Epithelial cell of prostate (primary cell): ENCODE measurements around the gene ITGA3.

Experiments used
- DNase-seq: peaks from one replicate; pipeline ENCODE4 v3.0.0-alpha.2; 2011; ENCODE audit warnings: low read depth, low spot score
- H3K27ac ChIP-seq: fragments of 450-650 bp; 2 replicates; pipeline ENCODE4 v1.5.1; 2017; ENCODE audit warnings: mild to moderate bottlenecking

The ITGA3 gene

DNA sequence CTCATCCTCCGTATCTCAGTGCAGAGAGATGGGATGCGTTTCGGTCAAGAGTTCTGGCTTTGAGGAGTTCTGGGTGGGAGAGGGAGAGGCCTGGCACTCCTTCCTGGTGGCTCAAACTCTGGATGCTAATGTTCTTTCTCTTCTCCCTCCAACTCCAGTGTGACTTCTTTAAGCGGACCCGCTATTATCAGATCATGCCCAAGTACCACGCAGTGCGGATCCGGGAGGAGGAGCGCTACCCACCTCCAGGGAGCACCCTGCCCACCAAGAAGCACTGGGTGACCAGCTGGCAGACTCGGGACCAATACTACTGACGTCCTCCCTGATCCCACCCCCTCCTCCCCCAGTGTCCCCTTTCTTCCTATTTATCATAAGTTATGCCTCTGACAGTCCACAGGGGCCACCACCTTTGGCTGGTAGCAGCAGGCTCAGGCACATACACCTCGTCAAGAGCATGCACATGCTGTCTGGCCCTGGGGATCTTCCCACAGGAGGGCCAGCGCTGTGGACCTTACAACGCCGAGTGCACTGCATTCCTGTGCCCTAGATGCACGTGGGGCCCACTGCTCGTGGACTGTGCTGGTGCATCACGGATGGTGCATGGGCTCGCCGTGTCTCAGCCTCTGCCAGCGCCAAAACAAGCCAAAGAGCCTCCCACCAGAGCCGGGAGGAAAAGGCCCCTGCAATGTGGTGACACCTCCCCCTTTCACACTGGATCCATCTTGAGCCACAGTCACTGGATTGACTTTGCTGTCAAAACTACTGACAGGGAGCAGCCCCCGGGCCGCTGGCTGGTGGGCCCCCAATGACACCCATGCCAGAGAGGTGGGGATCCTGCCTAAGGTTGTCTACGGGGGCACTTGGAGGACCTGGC lies 33.3 kb downstream of the ITGA3 start:
- DNase-seq, result no peak
- H3K27ac ChIP-seq, result no peak overlapping the region

- DNase-seq, result no peak
- H3K27ac ChIP-seq, result peak overlapping the region; percentile 2
These were observed 34.2 kb downstream of the ITGA3 start for GRCh38 chr17:50090071-50090470.

DNA sequence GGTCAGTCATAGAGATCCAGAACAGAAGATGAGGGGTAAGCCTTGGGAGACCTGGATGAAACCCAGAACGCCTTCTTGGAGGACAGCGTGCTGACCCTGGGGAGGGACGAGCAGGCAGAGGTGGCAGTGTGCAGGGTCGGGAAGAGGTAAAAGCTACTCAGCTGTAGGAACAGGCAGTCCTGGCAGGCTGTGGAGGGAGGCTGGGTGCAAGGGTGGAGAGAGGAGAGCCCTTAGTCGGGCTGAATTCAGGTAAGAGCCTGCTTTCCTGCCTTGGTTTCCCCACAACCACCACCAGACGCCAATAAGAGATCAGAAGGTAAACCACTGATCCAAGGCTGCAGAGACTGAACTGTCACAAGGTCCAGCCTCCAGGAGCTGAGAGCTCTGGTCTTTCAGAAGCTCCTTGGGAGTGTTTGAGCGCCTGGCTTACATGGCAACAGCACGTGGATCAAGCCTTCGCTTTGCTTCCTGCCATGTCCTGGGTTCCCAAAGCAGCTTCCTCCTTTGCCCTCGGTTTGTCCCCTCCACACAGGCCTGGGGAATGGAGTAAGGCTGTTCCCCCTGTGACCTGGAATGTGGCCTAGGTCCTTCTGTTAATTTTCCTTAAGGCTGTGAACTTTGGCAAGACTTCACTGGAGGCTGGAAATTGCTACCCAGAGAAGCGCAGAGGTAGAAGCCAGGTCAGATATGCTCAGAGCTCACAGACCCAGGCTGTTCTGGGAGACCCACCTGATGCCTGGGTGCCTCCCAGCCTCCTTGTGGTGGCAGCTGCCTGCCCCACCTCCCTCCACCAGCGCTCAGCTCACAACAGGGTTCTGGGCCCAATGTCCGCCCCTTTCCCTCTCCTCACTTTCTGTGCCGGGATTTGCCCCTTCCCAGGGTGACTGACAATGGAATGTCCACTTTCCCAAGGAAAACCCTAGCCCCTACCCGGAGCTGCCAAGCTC lies 35.3 kb downstream of the ITGA3 start:
- no peak for DNase-seq
- peak overlapping the region; percentile 45 for H3K27ac ChIP-seq

- no peak for DNase-seq
- H3K27ac ChIP-seq, result peak overlapping the region; percentile 45
These were observed 36.0 kb downstream of the ITGA3 start for GRCh38 chr17:50091918-50092285.

DNA sequence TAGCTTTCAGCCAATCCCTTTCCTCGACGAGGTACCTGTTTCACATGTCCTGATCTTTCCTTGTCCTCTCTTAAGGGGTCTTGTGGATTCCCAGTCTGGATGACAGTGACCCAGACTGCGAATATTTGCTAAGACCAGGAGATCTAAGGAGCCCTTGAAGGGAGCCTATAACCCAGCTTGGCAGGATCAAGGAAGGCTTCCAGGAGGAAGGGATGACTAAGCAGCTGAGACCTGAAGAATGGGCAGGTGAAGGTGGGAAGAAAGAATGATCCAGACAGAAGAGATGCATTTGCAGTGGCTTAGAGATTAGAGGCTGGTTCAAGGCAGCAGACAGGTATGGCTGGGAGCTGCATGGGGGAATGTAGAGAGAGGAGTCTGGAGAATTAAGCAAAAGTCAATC lies 37.3 kb downstream of the ITGA3 start:
- peak overlapping the region; percentile 45 for H3K27ac ChIP-seq
- DNase-seq, result no peak

- no peak for DNase-seq
- peak overlapping the region; percentile 45 for H3K27ac ChIP-seq
These were observed 37.9 kb downstream of the ITGA3 start for GRCh38 chr17:50093807-50094206.

GRCh38 chr17:50094243-50094752 lies 38.4 kb downstream of the ITGA3 start:
- no peak for DNase-seq
- H3K27ac ChIP-seq, result peak overlapping the region; percentile 45

GRCh38 chr17:50094753-50095619 lies 39.1 kb downstream of the ITGA3 start, which contains the start of gene PDK2:
Gene PDK2, plus strand, starts transcription at chr17:50095351. Its CDS starts 85 bp downstream, at chr17:50095436.
- peak within 1 kb of the TSS; percentile 45 for H3K27ac ChIP-seq
- peak; percentile 65 for DNase-seq

DNA sequence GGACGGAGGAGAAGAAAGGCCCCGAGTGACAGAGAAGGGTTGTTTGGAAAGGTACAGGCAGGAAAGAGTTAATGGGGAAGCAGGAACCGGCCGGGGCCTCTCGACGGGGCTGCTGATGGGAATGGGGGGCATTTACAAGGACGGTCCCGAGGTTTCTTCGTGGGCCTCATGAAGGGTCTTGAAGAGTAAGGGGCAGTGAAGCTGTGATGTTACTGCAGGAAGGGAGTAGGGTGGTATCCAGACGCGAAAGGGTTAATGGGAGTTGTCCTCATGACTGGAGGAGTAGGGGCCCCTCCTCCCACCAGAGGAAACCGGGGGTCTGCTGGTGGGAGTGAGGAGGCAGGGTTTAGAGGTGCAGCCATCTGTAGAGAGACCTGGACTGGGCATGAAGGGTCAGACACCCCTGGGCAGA lies 39.7 kb downstream of the ITGA3 start:
- no peak overlapping the region for H3K27ac ChIP-seq
- no peak for DNase-seq

DNA sequence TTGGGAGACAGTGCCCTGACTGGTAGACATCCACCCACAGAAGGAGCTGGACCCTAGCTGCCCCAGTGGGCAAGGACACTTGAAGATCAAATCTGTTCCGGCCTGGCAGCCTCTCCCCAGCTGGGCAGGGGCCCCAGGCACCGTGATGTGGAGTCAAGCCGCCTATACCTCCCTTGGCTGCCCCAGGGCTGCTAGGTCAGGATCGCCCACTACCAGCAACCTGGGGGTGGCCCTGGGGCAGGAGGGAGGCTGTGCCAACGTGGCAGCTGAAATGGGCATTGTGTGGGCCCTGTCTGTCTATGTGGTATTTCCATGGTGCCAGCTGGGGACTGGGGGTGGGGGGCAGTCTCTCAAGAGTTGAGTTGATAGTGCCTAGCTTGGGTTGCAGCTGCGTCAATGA lies 40.2 kb downstream of the ITGA3 start:
- H3K27ac ChIP-seq, result no peak overlapping the region
- no peak for DNase-seq

GRCh38 chr17:50096758-50097157 lies 40.8 kb downstream of the ITGA3 start:
- no peak for DNase-seq
- no peak overlapping the region for H3K27ac ChIP-seq

GRCh38 chr17:50097455-50097854 lies 41.5 kb downstream of the ITGA3 start:
- no peak overlapping the region for H3K27ac ChIP-seq
- no peak for DNase-seq

GRCh38 chr17:50097926-50098325 lies 42.0 kb downstream of the ITGA3 start:
- no peak for DNase-seq
- H3K27ac ChIP-seq, result no peak overlapping the region

- no peak for DNase-seq
- no peak overlapping the region for H3K27ac ChIP-seq
These were observed 42.7 kb downstream of the ITGA3 start for GRCh38 chr17:50098583-50098982.

DNA sequence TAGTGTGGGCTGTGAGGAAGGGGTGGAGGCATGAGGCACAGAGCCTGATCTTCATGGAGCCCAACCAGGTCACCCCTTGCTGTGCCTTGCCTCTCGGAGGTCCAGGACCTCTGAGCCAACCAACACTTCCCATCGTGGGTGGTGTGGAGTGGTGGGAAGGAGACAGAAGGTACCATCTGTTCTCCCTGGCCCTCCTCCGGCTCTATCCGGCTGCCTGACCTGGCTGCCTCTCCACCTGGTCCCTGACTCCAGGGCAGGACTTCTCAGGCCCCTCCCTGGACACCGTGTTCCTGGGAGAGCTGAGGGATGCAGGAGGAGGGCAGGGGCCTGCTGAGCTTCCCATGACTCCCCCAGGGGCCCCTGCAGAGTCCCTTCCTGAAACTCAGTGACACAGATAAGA lies 43.1 kb downstream of the ITGA3 start:
- no peak for DNase-seq
- H3K27ac ChIP-seq, result no peak overlapping the region

DNA sequence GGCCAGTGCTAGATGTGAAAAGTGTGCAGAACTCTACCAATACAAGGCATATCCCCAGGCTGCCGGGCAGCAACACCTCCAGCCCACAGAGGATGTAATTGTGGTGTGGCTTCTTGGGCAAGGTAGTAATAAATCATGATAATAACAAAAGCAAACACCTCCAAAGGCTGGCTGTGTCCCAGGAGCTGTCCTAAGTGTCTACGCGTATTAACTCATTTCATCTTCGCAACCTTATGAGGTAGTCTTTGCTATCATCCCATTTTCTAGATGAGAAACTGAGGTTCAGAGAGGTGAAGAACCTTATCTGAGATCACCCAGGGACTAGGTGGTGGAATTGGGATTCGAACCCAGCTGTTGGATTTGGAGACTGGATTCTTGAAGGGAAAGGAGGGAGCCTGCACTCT lies 44.6 kb downstream of the ITGA3 start:
- DNase-seq, result no peak
- no peak overlapping the region for H3K27ac ChIP-seq

DNA sequence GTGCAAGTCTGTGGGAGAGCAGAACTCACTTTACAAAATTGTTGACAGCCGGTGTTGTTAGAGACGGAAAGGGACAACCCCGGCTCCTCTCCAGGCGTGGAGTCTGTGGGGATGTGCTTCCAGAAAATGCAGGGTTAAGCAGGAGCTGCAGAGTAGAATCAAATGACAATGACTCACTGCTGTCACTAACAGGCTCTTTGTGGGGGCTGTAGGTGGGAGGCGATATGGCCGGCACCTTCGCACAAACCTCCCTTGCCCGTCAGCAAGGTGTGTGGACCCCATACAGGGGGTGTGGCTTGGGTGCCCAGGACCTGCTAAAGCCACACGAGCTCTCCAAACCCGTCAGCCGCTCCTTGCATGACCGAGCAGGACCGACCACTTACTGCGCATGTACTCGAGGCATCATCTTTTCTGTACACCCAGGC lies 45.0 kb downstream of the ITGA3 start:
- H3K27ac ChIP-seq, result no peak overlapping the region
- DNase-seq, result no peak

- no peak for DNase-seq
- H3K27ac ChIP-seq, result no peak overlapping the region
These were observed 45.6 kb downstream of the ITGA3 start for GRCh38 chr17:50101346-50102163.
